ENCODE results near the gene C2orf92. TPM values are rescaled to one million over a fixed set of nuclear protein-coding genes. Genes with fewer than 3 reads are reported as not detected.

C2orf92 gene
- total and polyA plus RNA-seq, 2 experiments from 2014 or later = 1.1 to 1.2 TPM

GRCh38 chr2:97656129-97656755, 13.3 kb upstream of the C2orf92 start:
- peaks cover 13% of the 10 kb centered on the region; the same call in 1 of the 2 replicates for H3K36me3 ChIP-seq (ENCODE audit: low read depth)

DNA sequence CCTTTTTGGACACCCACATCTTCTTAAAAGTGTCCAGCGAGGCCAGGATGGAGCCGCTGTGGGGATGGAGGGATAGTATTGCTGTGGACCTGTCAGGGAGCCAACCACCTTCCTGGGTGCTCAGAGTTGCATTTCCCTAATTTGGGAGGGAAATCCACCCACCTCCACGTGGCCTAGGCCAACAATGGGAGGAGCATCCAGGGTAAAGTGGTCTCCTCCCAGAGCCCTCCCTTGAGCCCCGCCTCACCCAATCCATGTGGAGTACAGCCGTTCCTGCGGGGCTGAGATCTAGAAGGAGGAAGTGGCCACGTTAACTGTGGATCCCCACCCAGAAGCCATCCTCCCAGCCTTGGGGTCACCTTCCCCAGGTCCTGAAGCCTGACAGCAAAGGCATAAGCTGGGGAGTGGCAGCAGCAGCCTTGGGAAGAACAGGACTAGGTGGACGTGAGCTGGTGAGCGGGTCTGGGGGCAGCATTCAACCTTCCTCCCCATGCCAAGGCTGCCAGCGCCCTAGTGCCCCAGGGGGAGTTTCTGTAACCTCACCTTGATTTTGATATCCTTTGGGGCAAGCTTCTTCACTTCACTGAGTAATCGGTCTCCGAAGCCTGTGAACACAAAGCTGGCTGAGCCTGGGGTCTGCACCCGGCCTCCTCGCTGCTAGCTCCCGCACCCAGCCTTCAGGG, 12.5 kb upstream of the C2orf92 start:
- 81 to 83% methylated on average over 15 of the region's 15 CpGs for WGBS, 2 experiments (ENCODE audit: low coverage in 1 of 2, low lambda C conversion rate in 2 of 2, missing lambda C conversion rate in 2 of 2)
- Histone ChIP-seq H3K4me2 (ENCODE audit: unreplicated experiment) (no peak overlapping the region), H3K79me2 (ENCODE audit: insufficient read depth) (peaks cover 35% of the 10 kb centered on the region), H3K36me3 (ENCODE audit: low read depth) (peaks cover 12% of the 10 kb centered on the region; the same call in 1 of the 2 replicates), H3K4me3 (no peak overlapping the region), H3K9me3 (ENCODE audit: low read depth) (no peaks in the 10 kb centered on the region), H3K27ac (no peak overlapping the region), H3K9ac (no peak overlapping the region), H2AFZ (no peak overlapping the region), H3K4me1 (ENCODE audit: insufficient read depth) (peaks cover 4% of the 10 kb centered on the region), H4K20me1 (ENCODE audit: insufficient read depth) (no peaks in the 10 kb centered on the region), H3K27me3 (replicated peaks; ENCODE audit: insufficient read depth) (no peaks in the 10 kb centered on the region), H3F3A (ENCODE audit: insufficient read depth) (peaks cover 21% of the 10 kb centered on the region), H3K9me2 (ENCODE audit: insufficient read depth) (no peaks in the 10 kb centered on the region)
- in situ Hi-C loops (cut with MboI) = no loop called here
- DNase-seq = no peak
- TF ChIP-seq EZH2phosphoT487 (IDR thresholded peaks at IDR 0.05; ENCODE audit: insufficient read depth, low read depth) (no peak), EZH2 (IDR thresholded peaks at IDR 0.05; ENCODE audit: insufficient read depth, poor library complexity, severe bottlenecking) (no peak)

More at GRCh38 chr2:97656129-97656755, 13.3 kb upstream of the C2orf92 start:
- H3K9ac ChIP-seq = no peak overlapping the region
- H3F3A ChIP-seq (ENCODE audit: insufficient read depth) = 0 out of 2 replicates have a peak, but pooled peaks cover 17% of the 10 kb centered on the region
- no peak for DNase-seq
- no peak overlapping the region for H2AFZ ChIP-seq
- H3K9me3 ChIP-seq (ENCODE audit: low read depth) = no peaks in the 10 kb centered on the region
- peaks cover 27% of the 10 kb centered on the region for H3K79me2 ChIP-seq (ENCODE audit: insufficient read depth)
- no peak overlapping the region for H3K4me3 ChIP-seq
- no peaks in the 10 kb centered on the region for H3K9me2 ChIP-seq (ENCODE audit: insufficient read depth)
- H4K20me1 ChIP-seq (ENCODE audit: insufficient read depth) = no peaks in the 10 kb centered on the region
- WGBS, 2 experiments (ENCODE audit: low coverage in 1 of 2, low lambda C conversion rate in 2 of 2, missing lambda C conversion rate in 2 of 2) = 94 to 95% methylated on average over 7 of the region's 7 CpGs
- no peak overlapping the region for H3K4me2 ChIP-seq (ENCODE audit: unreplicated experiment)
- H3K4me1 ChIP-seq (ENCODE audit: insufficient read depth) = no peaks in the 10 kb centered on the region
- H3K27me3 ChIP-seq (replicated peaks; ENCODE audit: insufficient read depth) = no peaks in the 10 kb centered on the region
- in situ Hi-C loops (cut with MboI) = no loop called here
- no peak overlapping the region for H3K27ac ChIP-seq
- no peak for TF ChIP-seq EZH2 (IDR thresholded peaks at IDR 0.05; ENCODE audit: insufficient read depth, poor library complexity, severe bottlenecking)
- no peak for TF ChIP-seq EZH2phosphoT487 (IDR thresholded peaks at IDR 0.05; ENCODE audit: insufficient read depth, low read depth)

GRCh38 chr2:97657986-97658690, 11.4 kb upstream of the C2orf92 start:
- peaks cover 12% of the 10 kb centered on the region; the same call in 1 of the 2 replicates for H3K36me3 ChIP-seq (ENCODE audit: low read depth)
- in situ Hi-C loops (cut with MboI) = no loop called here
- no peak for DNase-seq
- 94 to 95% methylated on average over 36 to 37 of the region's 37 CpGs for WGBS, 2 experiments (ENCODE audit: low coverage in 1 of 2, low lambda C conversion rate in 2 of 2, missing lambda C conversion rate in 2 of 2)
- H3F3A ChIP-seq (ENCODE audit: insufficient read depth) = peaks cover 27% of the 10 kb centered on the region
- H3K79me2 ChIP-seq (ENCODE audit: insufficient read depth) = peaks cover 40% of the 10 kb centered on the region
- H2AFZ ChIP-seq = no peak overlapping the region
- H3K9me3 ChIP-seq (ENCODE audit: low read depth) = no peaks in the 10 kb centered on the region
- no peak for TF ChIP-seq EZH2phosphoT487 (IDR thresholded peaks at IDR 0.05; ENCODE audit: insufficient read depth, low read depth)
- no peak for TF ChIP-seq EZH2 (IDR thresholded peaks at IDR 0.05; ENCODE audit: insufficient read depth, poor library complexity, severe bottlenecking)
- no peaks in the 10 kb centered on the region for H4K20me1 ChIP-seq (ENCODE audit: insufficient read depth)
- H3K4me3 ChIP-seq = no peak overlapping the region
- no peaks in the 10 kb centered on the region for H3K9me2 ChIP-seq (ENCODE audit: insufficient read depth)
- H3K27me3 ChIP-seq (replicated peaks; ENCODE audit: insufficient read depth) = no peaks in the 10 kb centered on the region
- no peak overlapping the region for H3K4me2 ChIP-seq (ENCODE audit: unreplicated experiment)
- H3K27ac ChIP-seq = no peak overlapping the region
- H3K4me1 ChIP-seq (ENCODE audit: insufficient read depth) = peaks cover 14% of the 10 kb centered on the region
- no peak overlapping the region for H3K9ac ChIP-seq

DNA sequence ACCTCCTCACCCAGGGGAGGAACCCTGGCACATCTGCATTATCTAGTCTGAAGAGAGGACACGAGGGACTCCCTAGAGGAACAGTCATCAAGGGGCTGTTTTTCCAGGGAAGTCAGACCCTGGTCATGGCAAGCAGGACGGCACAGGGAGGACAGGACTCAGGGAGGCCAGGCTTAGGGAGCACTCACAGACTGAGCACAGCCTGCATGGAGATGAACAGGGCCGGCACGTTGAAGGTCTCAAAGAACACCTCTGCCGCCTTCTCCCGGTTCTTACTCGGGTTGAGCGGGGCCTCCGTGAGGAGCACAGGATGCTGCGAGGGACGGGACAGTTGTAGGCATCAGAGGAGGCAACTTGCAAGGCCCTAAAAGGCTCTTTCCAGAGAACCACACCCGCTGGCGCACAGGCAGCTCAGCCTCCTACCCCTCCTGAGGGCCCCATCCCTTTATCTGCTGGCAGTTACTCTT, 10.8 kb upstream of the C2orf92 start:
- Histone ChIP-seq H3K9me3 (ENCODE audit: low read depth) (no peaks in the 10 kb centered on the region), H3K36me3 (ENCODE audit: low read depth) (peaks cover 8% of the 10 kb centered on the region; the same call in 1 of the 2 replicates), H3K27ac (no peak overlapping the region), H3F3A (ENCODE audit: insufficient read depth) (peaks cover 24% of the 10 kb centered on the region), H3K27me3 (replicated peaks; ENCODE audit: insufficient read depth) (no peaks in the 10 kb centered on the region), H2AFZ (no peak overlapping the region), H3K4me1 (ENCODE audit: insufficient read depth) (peaks cover 14% of the 10 kb centered on the region), H3K4me3 (no peak overlapping the region), H4K20me1 (ENCODE audit: insufficient read depth) (no peaks in the 10 kb centered on the region), H3K9ac (no peak overlapping the region), H3K9me2 (ENCODE audit: insufficient read depth) (no peaks in the 10 kb centered on the region), H3K79me2 (ENCODE audit: insufficient read depth) (peaks cover 40% of the 10 kb centered on the region), H3K4me2 (ENCODE audit: unreplicated experiment) (no peak overlapping the region)
- no peak for TF ChIP-seq EZH2 (IDR thresholded peaks at IDR 0.05; ENCODE audit: insufficient read depth, poor library complexity, severe bottlenecking)
- TF ChIP-seq EZH2phosphoT487 (IDR thresholded peaks at IDR 0.05; ENCODE audit: insufficient read depth, low read depth) = no peak
- in situ Hi-C loops (cut with MboI) = no loop called here
- WGBS, 2 experiments (ENCODE audit: low coverage in 1 of 2, low lambda C conversion rate in 2 of 2, missing lambda C conversion rate in 2 of 2) = 83 to 84% methylated on average over 13 of the region's 13 CpGs
- no peak for DNase-seq

Measured in GM23248 (cell line).